ENCODE data around the gene SMIM3. TPM values are rescaled to one million over a fixed set of nuclear protein-coding genes. Genes with fewer than 3 reads are reported as not detected.
A peak's percentile ranks its signal among the peaks of the same experiment; 100 is the strongest.
"Not testable (repeated sequence)": the region's sequence is repeated elsewhere in the genome, so short reads cannot be mapped to it uniquely, and the experiment has no call there.

SMIM3 gene
- total and polyA plus RNA-seq, 4 donors = 14.0 to 54.8 (median 17.0) TPM

- H3K36me3 ChIP-seq (ENCODE audit: control insufficient read depth in 4 of 4, insufficient read depth in 4 of 4, low read length in 4 of 4) = no peaks in the 10 kb centered on the region
- no peak overlapping the region for H3K9ac ChIP-seq (ENCODE audit: insufficient read depth in 1 of 2, low read length in 2 of 2)
- DNase-seq (peak in 1 of 3 donors; percentile 16), ATAC-seq (ENCODE audit: insufficient read depth, low FRiP score) (no peak)
- no peak overlapping the region for H3K4me3 ChIP-seq
- no peaks in the 10 kb centered on the region for H3K27me3 ChIP-seq (ENCODE audit: control insufficient read depth in 3 of 3, insufficient read depth in 3 of 3, low read length in 2 of 3)
- H3K27ac ChIP-seq (ENCODE audit: low read depth in 1 of 2, low read length in 1 of 2) = peak overlapping the region in 1 of 2 donors; percentile 22
- H3K9me3 ChIP-seq (ENCODE audit: control insufficient read depth in 4 of 4, insufficient read depth in 3 of 4, low read length in 3 of 4) = no peaks in the 10 kb centered on the region
- TF ChIP-seq CTCF (IDR thresholded peaks at IDR 0.05; ENCODE audit: control extremely low read depth, extremely low read depth) = no peak
- H3K4me1 ChIP-seq (ENCODE audit: control insufficient read depth in 5 of 5, insufficient read depth in 5 of 5, low read length in 5 of 5) = peaks cover 0 to 6% (median 5%) of the 10 kb centered on the region in 5 donors
- WGBS, 2 donors = 41 to 65% methylated on average over 6 of the region's 6 CpGs
Measured at GRCh38 chr5:150789450-150789849, 10.9 kb downstream of the SMIM3 start.

DNA sequence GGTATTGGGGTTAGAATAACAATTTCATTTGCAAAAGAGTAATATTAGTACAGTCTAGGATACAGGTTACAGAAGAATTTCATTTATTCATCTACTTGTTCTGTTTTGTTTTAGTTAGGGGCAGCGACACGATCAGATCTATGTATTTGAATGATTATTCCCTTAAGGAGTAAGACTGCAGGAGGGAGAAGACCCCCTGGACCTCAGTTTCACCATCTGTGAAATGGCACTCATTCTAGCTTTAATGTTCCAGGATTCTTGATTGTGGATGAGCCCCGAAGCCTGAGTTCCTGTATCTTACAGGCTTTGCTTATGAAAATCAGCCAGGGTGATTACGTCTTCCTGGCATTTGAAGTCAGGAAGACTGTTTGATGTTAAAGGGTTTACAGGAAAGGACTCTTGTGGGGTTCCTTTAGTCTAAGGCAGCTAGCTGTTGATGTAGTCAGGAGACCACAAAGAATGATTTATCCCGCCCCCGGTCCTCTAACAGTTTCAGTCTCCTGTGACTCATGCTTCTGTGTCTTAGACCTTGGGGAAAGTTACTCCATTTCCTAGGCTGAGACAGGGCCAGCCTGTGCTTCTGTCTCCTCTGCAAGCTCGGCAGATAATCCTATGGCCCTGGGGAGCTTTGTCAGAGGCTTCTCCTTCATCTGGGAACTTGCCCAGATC is 11.5 kb downstream of the SMIM3 start:
- ATAC-seq (ENCODE audit: insufficient read depth, low FRiP score) (peak; percentile 94), DNase-seq (peak in 1 of 3 donors; percentile 26)
- WGBS, 2 donors = 15 to 29% methylated on average over 7 of the region's 7 CpGs
- Histone ChIP-seq H3K4me1 (ENCODE audit: control insufficient read depth in 5 of 5, insufficient read depth in 5 of 5, low read length in 5 of 5) (peaks cover 0 to 6% (median 5%) of the 10 kb centered on the region in 5 donors), H3K27ac (ENCODE audit: low read depth in 1 of 2, low read length in 1 of 2) (peak overlapping the region; percentile 22 to 37), H3K27me3 (ENCODE audit: control insufficient read depth in 3 of 3, insufficient read depth in 3 of 3, low read length in 2 of 3) (no peaks in the 10 kb centered on the region), H3K4me3 (no peak overlapping the region), H3K9me3 (ENCODE audit: control insufficient read depth in 4 of 4, insufficient read depth in 3 of 4, low read length in 3 of 4) (no peaks in the 10 kb centered on the region), H3K36me3 (ENCODE audit: control insufficient read depth in 4 of 4, insufficient read depth in 4 of 4, low read length in 4 of 4) (no peaks in the 10 kb centered on the region), H3K9ac (ENCODE audit: insufficient read depth in 1 of 2, low read length in 2 of 2) (no peak overlapping the region)
- TF ChIP-seq CTCF (IDR thresholded peaks at IDR 0.05; ENCODE audit: control extremely low read depth, extremely low read depth) = no peak

GRCh38 chr5:150791536-150791935 is 13.0 kb downstream of the SMIM3 start:
- no peak overlapping the region for H3K27ac ChIP-seq (ENCODE audit: low read depth in 1 of 2, low read length in 1 of 2)
- H3K36me3 ChIP-seq (ENCODE audit: control insufficient read depth in 4 of 4, insufficient read depth in 4 of 4, low read length in 4 of 4) = peaks cover 3 to 10% (median 4%) of the 10 kb centered on the region in 4 donors
- H3K27me3 ChIP-seq (ENCODE audit: control insufficient read depth in 3 of 3, insufficient read depth in 3 of 3, low read length in 2 of 3) = no peaks in the 10 kb centered on the region
- H3K4me3 ChIP-seq = no peak overlapping the region
- no peaks in the 10 kb centered on the region for H3K9me3 ChIP-seq (ENCODE audit: control insufficient read depth in 4 of 4, insufficient read depth in 3 of 4, low read length in 3 of 4)
- no peak overlapping the region for H3K9ac ChIP-seq (ENCODE audit: insufficient read depth in 1 of 2, low read length in 2 of 2)
- peaks cover 0 to 6% (median 5%) of the 10 kb centered on the region in 5 donors for H3K4me1 ChIP-seq (ENCODE audit: control insufficient read depth in 5 of 5, insufficient read depth in 5 of 5, low read length in 5 of 5)
- ATAC-seq (ENCODE audit: insufficient read depth, low FRiP score) (no peak), DNase-seq (no peak)
- no peak for TF ChIP-seq CTCF (IDR thresholded peaks at IDR 0.05; ENCODE audit: control extremely low read depth, extremely low read depth)

DNA sequence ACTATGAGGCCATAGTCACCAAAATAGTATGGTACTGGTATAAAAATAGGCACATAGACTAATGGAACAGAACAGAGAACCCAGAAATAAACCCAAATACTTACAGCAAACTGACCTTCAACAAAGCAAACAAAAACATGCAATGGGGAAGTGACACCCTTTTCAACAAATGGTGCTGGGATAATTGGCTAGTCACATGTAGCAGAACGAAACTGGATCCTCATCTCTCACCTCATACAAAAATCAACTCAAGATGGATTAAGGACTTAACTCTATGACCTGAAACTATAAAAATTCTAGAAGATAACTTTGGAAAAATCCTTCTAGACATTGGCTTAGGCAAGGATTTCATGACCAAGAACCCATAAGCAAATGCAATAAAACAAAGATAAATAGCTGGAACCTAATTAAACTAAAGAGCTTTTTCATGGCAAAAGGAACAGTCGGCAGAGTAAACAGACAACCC is 14.9 kb downstream of the SMIM3 start:
- H3K9ac ChIP-seq (ENCODE audit: insufficient read depth in 1 of 2, low read length in 2 of 2); H3K27ac ChIP-seq (ENCODE audit: low read depth in 1 of 2, low read length in 1 of 2); H3K4me1 ChIP-seq (ENCODE audit: control insufficient read depth in 5 of 5, insufficient read depth in 5 of 5, low read length in 5 of 5); H3K27me3 ChIP-seq (ENCODE audit: control insufficient read depth in 3 of 3, insufficient read depth in 3 of 3, low read length in 2 of 3); H3K4me3 ChIP-seq; ATAC-seq (ENCODE audit: insufficient read depth, low FRiP score); H3K9me3 ChIP-seq (ENCODE audit: control insufficient read depth in 4 of 4, insufficient read depth in 3 of 4, low read length in 3 of 4); DNase-seq: not testable (repeated sequence)
- peaks cover 3 to 13% (median 4%) of the 10 kb centered on the region in 4 donors for H3K36me3 ChIP-seq (ENCODE audit: control insufficient read depth in 4 of 4, insufficient read depth in 4 of 4, low read length in 4 of 4)
- 86% methylated on average over 2 of the region's 2 CpGs for WGBS, 2 donors
